Measurements from ENCODE around the gene FAM50A. TPM values are rescaled to one million over a fixed set of nuclear protein-coding genes. Genes with fewer than 3 reads are reported as not detected.

Gene FAM50A
- total RNA-seq, 4 donors from 2014 or later = 47.7 to 63.5 (median 56.7) TPM

GRCh38 chrX:154471839-154472684 lies 28.1 kb downstream of the FAM50A start:
- H3K4me1 ChIP-seq = no peaks in the 10 kb centered on the region
- H3K36me3 ChIP-seq = peaks cover 0 to 54% (median 32%) of the 10 kb centered on the region in 4 donors
- H3K4me3 ChIP-seq = no peak overlapping the region
- H3K9me3 ChIP-seq = no peaks in the 10 kb centered on the region
- TF ChIP-seq, protein P1, sequence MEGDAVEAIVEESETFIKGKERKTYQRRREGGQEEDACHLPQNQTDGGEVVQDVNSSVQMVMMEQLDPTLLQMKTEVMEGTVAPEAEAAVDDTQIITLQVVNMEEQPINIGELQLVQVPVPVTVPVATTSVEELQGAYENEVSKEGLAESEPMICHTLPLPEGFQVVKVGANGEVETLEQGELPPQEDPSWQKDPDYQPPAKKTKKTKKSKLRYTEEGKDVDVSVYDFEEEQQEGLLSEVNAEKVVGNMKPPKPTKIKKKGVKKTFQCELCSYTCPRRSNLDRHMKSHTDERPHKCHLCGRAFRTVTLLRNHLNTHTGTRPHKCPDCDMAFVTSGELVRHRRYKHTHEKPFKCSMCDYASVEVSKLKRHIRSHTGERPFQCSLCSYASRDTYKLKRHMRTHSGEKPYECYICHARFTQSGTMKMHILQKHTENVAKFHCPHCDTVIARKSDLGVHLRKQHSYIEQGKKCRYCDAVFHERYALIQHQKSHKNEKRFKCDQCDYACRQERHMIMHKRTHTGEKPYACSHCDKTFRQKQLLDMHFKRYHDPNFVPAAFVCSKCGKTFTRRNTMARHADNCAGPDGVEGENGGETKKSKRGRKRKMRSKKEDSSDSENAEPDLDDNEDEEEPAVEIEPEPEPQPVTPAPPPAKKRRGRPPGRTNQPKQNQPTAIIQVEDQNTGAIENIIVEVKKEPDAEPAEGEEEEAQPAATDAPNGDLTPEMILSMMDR (IDR thresholded peaks at IDR 0.05) = no peak
- TF ChIP-seq POLR2A (IDR thresholded peaks at IDR 0.05; ENCODE audit: low read depth) = no peak
- no peak for TF ChIP-seq POLR2AphosphoS5 (IDR thresholded peaks at IDR 0.05)
- TF ChIP-seq EP300 (IDR thresholded peaks at IDR 0.05) = no peak
- WGBS = 82% methylated on average over 22 of the region's 23 CpGs
- no peak for DNase-seq (ENCODE audit: extremely low spot score)
- no peak overlapping the region for H3K27ac ChIP-seq (replicated peaks in 1 of 4)
- intact Hi-C loops (cut with DNase I) = no loop called here
- no peaks in the 10 kb centered on the region for H3K27me3 ChIP-seq

DNA sequence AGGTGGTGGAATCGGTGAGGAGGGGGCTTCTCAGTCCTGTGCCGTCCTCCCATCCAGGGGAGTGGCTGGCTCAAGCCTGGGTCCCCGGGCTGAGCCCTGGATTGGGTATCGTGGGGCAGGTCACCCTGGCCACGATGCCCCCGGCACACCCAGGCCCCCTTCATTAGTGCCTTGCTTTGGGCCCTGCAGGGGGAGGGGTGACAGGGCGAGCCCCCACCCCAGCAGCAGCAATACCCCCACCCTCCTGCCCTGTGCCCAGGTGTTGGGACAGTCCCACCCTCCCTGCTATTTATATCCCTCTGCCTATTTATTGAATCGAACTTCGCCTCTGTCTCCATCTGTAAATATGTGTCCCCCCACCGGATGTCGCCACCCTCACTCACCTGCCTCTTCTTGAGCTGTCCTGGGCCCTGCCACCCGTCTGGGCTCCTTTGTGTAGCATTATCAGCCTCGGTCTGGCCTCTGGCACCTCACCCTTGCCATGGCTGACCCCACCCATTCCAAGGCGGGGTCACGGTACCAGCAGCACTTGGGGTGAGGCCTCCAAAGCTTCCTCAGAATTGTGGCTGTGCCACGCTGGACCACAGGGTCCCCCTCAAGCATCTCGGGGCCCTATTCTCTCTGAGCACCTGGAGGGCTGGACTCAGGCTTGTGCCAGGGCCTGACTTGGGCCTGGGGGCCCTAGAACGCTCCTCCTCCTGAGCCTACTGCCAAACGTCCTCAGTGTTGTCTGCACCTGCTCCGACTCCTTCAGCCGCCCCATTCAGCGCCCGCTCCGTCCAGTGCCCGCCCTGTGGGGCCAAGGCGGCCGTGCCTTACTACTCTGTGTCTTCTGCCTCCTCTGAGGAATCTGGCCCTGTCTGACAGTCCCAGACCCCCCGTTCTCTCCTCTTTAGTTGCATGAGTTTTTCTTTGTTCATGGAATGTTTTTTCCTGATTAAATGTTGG lies 29.0 kb downstream of the FAM50A start:
- intact Hi-C loops (cut with DNase I) = no loop called here
- Histone ChIP-seq H3K4me3 (no peak overlapping the region), H3K9me3 (no peaks in the 10 kb centered on the region), H3K4me1 (peaks cover 0 to 3% (median 2%) of the 10 kb centered on the region in 4 donors), H3K27ac (replicated peaks in 1 of 4) (no peak overlapping the region), H3K27me3 (no peaks in the 10 kb centered on the region), H3K36me3 (peaks cover 0 to 45% (median 25%) of the 10 kb centered on the region in 4 donors)
- DNase-seq (ENCODE audit: extremely low spot score) = no peak
- 80% methylated on average over 20 of the region's 28 CpGs for WGBS
- no peak for TF ChIP-seq POLR2AphosphoS5 (IDR thresholded peaks at IDR 0.05)
- TF ChIP-seq, protein P1 (IDR thresholded peaks at IDR 0.05) = no peak
- TF ChIP-seq POLR2A (IDR thresholded peaks at IDR 0.05; ENCODE audit: low read depth) = no peak
- no peak for TF ChIP-seq EP300 (IDR thresholded peaks at IDR 0.05)

GRCh38 chrX:154473683-154474082 lies 29.7 kb downstream of the FAM50A start:
- DNase-seq (ENCODE audit: extremely low spot score) = no peak
- 82% methylated on average over 7 of the region's 7 CpGs for WGBS
- no peak overlapping the region for H3K27ac ChIP-seq (replicated peaks in 1 of 4)
- TF ChIP-seq POLR2AphosphoS5 (IDR thresholded peaks at IDR 0.05) = no peak
- peaks cover 0 to 7% (median 7%) of the 10 kb centered on the region in 4 donors for H3K4me1 ChIP-seq
- peaks cover 0 to 38% (median 18%) of the 10 kb centered on the region in 4 donors for H3K36me3 ChIP-seq
- no peaks in the 10 kb centered on the region for H3K27me3 ChIP-seq
- no peaks in the 10 kb centered on the region for H3K9me3 ChIP-seq
- intact Hi-C loops (cut with DNase I) = no loop called here
- no peak overlapping the region for H3K4me3 ChIP-seq

GRCh38 chrX:154476821-154477220 lies 32.9 kb downstream of the FAM50A start:
- no peak overlapping the region for H3K4me3 ChIP-seq
- intact Hi-C loops (cut with DNase I) = no loop called here
- no peak overlapping the region for H3K27ac ChIP-seq (replicated peaks in 1 of 4)
- peaks cover 0 to 6% (median 0%) of the 10 kb centered on the region in 4 donors for H3K36me3 ChIP-seq
- H3K27me3 ChIP-seq = no peaks in the 10 kb centered on the region
- 84% methylated on average over 8 of the region's 8 CpGs for WGBS
- no peak for DNase-seq (ENCODE audit: extremely low spot score)
- no peaks in the 10 kb centered on the region for H3K9me3 ChIP-seq
- peaks cover 0 to 14% (median 13%) of the 10 kb centered on the region in 4 donors for H3K4me1 ChIP-seq
- TF ChIP-seq POLR2A (IDR thresholded peaks at IDR 0.05; ENCODE audit: low read depth) (no peak), EP300 (IDR thresholded peaks at IDR 0.05) (no peak), POLR2AphosphoS5 (IDR thresholded peaks at IDR 0.05) (no peak)
- TF ChIP-seq, protein P1 (IDR thresholded peaks at IDR 0.05) = no peak

Measured in esophagus muscularis mucosa (tissue), 4 donors.